ENCODE measurements around the gene NPB.
"Not testable (repeated sequence)": the region's sequence is repeated elsewhere in the genome, so short reads cannot be mapped to it uniquely, and the experiment has no call there.

The NPB gene

DNA sequence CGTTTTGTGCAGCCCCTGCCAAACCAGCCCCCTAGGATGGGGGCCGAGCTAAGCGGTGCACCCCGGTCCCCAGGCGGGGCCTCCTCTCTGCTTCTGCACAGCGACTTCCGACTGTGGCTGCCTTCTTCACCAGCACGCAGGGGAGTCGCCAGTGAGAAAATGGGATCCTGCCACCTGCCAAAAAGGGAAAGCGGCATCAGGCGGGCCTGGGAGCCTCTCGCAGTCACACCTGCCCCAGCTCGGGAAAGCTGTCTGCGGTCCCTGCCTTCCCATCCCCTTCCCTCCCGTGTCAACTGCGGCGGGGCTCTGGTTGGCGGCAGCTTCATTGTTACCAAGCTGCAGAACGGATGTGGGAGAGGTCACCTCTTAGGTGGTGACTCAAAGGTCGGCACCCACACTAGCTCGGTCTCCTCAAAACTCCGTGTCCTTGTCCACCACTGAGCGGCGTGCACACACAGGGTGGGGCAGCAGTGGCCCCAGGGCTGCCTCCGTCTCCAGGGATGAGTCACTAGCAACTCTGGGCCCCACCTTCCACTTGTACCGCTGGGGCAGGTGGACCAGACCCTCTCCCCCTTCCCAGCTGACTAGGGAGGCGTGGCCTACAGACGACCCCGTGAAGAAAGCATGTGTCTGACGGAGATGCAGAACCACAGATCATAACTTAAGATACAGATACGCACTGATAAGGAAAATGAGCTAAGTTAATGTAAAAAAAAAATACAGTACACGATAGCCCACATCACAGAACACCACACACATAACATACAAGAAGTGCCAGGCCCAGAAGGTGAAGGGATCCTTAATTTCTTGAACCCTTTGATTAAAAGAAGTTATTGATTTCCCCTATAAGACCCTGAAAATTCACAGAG lies 10.6 kb downstream of the NPB start:
- no peak for DNase-seq (ENCODE audit: low read depth)

- no peak for DNase-seq (ENCODE audit: low read depth)
Observed at GRCh38 chr17:81913394-81914102, 11.5 kb downstream of the NPB start.

- DNase-seq (ENCODE audit: low read depth): no peak
Observed at GRCh38 chr17:81914103-81914850, 12.2 kb downstream of the NPB start.

DNA sequence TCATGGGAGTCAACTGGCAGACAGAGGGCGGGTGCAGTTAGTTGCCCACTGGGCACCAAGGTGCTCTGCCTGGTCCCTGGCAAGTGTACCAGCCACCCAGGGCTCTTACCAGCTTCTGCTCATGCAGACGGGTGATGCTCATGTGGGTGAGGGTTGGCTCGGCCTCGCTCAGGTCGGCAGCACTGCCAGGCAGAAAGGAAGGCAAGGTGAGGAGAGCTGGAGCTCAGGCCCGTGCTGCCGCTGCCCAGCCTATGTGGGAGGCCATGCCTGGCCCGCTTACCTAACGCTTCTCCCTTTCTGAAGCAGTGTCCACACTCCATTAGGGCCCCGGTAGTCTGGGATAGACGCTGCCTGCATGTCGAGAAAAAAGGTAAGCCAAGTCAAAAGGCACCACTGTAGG lies 13.3 kb downstream of the NPB start:
- DNase-seq (ENCODE audit: low read depth): no peak

- DNase-seq (ENCODE audit: low read depth): no peak
Observed at GRCh38 chr17:81916234-81917001, 14.4 kb downstream of the NPB start.

DNA sequence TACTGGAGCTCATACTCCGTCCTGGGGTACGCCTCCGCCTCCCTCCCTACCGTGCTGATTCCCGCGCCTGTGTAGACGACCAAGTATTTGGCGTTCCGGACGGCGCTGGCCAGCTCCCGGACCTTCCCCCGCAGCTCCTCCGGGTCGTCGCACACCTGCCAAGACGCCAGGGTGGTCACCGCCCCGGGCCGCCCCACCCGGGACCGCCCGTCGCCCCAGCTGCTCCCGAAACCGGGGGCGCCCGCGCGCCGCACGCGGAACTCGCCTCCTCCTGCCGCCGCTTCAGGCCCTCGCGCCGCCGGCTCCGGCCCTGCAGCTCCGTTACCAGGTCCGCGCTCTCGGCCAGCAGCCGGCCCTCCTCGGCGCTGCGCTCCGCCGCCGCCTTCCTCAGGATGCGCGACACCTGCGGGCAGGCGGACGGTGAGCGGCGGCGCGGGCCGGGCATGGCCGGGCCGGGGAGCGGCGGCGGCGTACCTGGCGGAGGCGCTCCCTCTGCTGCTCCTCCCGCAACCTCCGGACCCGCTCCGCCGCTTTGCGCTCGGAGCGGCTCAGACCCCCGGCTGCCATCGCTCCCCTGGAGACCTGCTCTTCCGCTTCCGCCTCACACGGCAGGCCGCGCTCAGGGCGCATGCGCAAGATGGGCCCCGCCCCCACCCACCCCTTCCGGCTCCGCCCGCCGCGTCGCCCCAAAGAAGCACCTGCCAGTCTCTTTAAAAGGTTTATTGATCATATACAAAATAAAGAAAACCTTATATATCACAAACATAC lies 15.7 kb downstream of the NPB start, which contains the start of gene SIRT7:
TSS of gene SIRT7 (minus strand) at position 612 of the 768 bp plus-strand sequence. CDS start at position 567, 45 bp downstream.
- peak; percentile 50 for DNase-seq (ENCODE audit: low read depth)

- not testable (repeated sequence) for DNase-seq (ENCODE audit: low read depth)
Observed at GRCh38 chr17:81918333-81918669, 16.3 kb downstream of the NPB start.

DNA sequence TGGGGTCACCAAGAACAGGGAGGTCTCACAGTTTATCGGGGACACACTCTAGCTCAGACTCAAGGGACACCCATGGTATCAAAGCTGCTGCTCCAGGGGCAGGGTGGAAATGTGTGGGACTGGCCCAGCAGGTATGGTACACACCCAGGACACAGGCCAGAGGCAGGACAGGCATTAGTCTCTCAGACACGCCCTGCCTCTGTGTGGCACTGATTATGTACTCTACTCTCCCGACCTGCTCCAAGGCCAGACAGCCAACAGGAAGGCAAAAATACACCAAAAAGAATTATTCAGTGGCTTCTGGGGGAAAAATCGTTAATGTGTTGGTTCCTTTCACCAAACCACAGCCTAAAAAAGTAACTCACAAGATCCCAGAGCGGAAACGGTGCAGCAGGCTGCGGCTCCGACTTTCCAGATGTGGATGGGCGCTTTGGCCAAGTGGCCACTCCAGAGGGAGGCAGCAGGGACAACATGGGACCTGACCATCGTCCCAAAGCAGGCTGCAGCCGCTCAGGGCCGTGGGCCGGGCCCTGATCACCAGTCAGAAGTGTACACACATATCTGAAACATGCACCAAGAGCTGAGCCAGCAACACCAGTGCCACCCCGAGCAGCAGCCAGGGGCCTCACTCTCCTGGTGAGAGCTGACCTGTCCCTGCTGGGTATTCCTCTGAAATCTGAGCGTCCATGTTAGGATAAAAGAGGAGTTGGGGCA lies 17.0 kb downstream of the NPB start:
- no peak for DNase-seq (ENCODE audit: low read depth)

GRCh38 chr17:81920612-81921536 lies 18.8 kb downstream of the NPB start:
- DNase-seq (ENCODE audit: low read depth): no peak

DNA sequence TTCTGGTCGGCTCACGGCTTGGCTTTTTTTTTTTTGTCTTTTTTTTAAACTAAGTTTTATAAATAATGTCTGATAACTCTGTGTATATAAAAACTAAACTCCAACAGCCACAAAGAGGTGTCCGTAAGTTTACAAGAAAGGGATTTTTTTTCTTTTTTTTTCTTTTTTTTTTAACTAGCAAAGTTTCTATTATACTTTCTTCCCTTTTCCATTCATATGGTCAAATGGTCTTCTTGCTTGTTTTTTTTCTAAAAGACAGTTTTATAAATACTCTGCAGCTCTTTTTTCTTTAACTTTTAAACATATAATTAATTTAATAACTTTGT lies 19.5 kb downstream of the NPB start:
- no peak for DNase-seq (ENCODE audit: low read depth)

- no peak for DNase-seq (ENCODE audit: low read depth)
Observed at GRCh38 chr17:81921996-81922565, 20.0 kb downstream of the NPB start.

DNA sequence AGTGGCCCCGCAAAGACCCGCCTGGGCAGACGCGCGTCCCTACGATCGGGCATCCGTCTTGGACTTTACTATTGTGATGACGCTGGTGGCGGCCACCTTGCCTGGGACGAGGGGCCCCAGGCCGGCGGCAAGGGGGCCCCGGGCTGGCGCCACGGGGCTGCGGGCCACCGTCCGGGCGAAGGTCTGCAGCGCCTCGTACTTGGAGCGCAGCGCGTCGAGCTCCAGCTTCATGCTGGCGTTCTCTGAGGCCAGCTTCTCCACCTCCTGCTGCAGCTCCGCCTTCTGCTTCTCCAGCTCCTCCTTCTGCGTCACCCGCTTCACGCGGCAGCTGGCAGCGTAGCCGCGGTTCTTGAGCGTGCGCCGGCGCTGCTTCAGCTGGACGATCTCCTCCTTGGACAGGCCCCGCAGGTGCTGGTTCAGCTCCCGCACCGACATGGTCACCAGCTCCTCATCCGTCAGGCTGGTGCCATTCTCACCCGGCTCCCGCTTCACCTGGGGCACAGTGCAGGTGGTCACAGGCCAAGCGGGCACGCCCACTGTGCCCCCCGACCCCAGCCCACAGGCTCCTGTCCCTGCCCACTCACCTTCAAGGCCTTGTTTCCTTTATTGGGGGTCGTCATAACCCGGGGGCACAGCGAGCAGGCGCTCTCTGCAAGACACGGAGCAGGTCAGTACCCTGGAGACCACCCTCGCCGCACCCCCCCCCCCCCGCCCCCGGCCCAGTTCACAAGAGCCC lies 20.7 kb downstream of the NPB start:
- no peak for DNase-seq (ENCODE audit: low read depth)

DNA sequence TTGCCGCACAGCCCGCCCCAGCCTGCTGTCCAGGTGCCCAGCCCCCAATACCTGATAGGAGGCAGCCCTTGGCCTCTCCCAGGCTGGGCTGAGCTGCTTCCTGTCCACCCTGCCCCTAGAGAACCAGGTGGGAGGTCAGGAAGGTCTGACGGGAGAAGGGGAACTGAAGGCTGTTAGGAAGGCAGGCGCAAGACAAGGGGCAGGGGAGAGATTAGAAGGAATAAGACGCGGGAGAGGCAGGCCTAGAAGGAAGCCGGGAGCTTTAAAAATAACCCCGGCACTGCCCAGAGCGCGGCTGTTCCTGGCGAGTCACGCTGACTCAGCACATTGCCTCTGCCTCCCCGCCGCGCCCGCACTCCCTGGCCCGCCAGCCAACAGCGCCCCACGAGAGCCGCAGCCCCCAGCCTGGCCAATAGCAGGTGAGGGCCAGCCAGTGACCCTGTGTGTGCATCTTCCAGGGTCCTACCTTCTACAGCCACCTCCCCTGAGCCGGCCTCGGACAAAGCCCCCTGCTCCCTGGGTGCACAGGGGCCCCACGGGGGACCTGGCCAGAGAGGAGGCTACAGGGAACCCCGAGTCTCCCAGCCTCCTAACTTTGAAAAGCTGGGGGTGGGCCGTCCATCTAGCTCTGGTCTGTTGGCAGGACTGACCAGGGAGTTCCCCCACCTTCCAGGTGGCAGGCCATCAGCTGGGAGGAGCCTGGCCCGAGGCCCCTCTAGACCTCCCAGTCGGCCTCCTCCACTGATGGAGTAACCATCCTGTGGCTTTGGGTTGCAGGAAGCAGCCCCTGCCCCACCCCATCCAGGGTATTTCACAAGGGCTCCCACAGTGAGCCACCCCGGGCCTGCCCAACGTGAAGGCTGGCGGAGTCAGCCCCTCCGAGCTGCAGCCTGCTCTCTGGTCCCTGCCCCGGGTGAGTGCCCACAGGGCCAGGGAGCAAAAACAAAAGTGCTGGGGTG lies 21.5 kb downstream of the NPB start:
- DNase-seq (ENCODE audit: low read depth): no peak

DNA sequence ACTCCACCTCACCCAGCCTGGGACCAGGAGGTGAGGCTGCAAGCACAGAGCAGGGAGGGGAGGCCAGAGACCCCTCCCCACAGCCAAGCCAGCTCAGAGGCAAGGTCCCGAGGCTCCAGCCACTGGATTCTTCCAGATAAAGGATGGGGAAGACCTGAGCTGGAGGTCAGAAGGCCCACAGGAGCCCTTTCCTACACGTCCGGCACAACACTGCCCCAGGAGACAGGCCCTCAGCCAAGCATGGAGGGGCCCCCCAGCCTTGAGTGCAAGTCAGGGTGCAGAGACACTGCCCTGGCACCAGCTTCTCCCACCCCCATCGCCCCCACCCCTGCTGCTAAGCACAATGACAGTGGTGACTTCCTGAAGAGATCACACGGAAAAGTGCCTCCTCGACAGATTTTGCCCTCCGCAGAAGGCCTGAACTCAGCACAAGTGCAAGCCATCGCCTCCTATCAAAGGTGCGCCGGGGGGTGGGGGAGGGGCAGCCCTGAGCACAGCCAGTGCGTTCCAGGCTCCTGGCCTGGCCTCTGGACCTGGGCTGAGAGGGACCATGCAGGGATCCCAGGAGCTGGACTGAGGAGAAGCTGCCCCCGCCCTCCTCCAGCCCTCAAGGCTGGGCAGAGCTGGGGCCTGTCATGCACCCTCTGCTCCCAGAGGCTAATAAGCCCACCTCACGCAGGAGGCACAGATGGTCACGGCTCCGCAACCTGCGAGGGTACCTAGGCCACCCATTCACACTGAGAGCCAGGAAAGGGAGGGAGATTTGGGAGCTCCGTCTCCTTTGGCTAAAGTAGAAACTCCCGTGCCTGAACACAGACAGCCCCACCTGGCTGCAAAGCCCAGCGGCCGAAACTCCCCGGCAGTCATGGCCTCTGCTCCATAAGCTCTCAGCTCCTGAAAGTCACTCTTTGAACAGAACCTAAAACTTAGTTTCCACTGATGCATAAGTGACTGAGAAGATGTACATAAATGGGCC lies 22.8 kb downstream of the NPB start:
- DNase-seq (ENCODE audit: low read depth): no peak

DNA sequence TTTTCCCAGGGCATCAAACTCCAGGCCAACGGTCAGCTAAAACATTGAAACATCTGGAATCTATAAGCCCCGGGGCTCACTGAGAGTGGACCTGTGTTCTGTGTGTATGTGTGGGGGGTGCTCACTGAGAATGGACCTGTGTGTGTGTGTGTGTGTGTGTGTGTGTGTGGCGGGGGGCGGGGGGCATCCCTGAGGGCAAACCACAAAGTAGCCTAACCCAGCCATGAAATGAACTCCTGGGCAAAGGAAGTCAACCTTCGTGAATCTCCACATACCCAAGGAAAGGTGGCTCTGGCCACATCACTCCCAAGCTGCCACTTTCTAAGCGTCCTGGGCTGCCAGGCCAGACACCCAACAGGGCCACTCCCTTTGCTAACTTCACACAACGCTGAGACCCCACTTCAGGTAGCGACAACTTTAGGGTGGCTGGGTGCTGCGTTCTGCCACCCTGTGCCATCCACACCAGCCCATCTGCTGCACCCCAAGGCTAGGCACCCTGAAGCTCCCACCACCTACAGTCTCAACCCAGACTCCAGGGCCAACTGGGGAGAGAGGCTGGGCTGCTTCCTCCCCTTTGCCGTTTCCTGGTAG lies 23.9 kb downstream of the NPB start:
- DNase-seq (ENCODE audit: low read depth): no peak
